Cardiac fibroblast (primary cell): Measurements from ENCODE around the gene SLC22A17.

Source experiments
- DNase-seq, 2 donors: peaks; one replicate each; pipeline versions ENCODE4 v3.0.0 to v3.0.0-alpha.2; 2010; ENCODE audit warnings: low read depth in 2 of 2
- H3K4me3 ChIP-seq, 2 donors: replicated peaks in 1 of 2; 1 replicate in 1 of 2; 2 replicates in 1 of 2; pipeline ENCODE4 v1.5.1; 2011; ENCODE audit warnings: low read depth in 2 of 2, low read length in 2 of 2, mild to moderate bottlenecking in 2 of 2, moderate library complexity in 1 of 2
- CTCF ChIP-seq: IDR thresholded peaks from one replicate; pipeline ENCODE4 v1.5.1; 2011; ENCODE audit warnings: low read depth, mild to moderate bottlenecking, low read length, inconsistent platforms

The SLC22A17 gene

GRCh38 chr14:23349156-23349845 lies 3.4 kb downstream of the SLC22A17 start:
- TF ChIP-seq CTCF = no peak
- no peak overlapping the region for H3K4me3 ChIP-seq
- DNase-seq = no peak

- no peak for TF ChIP-seq CTCF
- no peak overlapping the region for H3K4me3 ChIP-seq
- DNase-seq = no peak
Observed at GRCh38 chr14:23348297-23348655, 4.4 kb downstream of the SLC22A17 start.

GRCh38 chr14:23347406-23348296 lies 5.0 kb downstream of the SLC22A17 start:
- H3K4me3 ChIP-seq = no peak overlapping the region
- no peak for DNase-seq
- TF ChIP-seq CTCF = no peak

- H3K4me3 ChIP-seq = no peak overlapping the region
- DNase-seq = no peak
- TF ChIP-seq CTCF = no peak
Observed at GRCh38 chr14:23346693-23347405, 5.8 kb downstream of the SLC22A17 start.

GRCh38 chr14:23345987-23346692 lies 6.5 kb downstream of the SLC22A17 start:
- DNase-seq = no peak
- H3K4me3 ChIP-seq = no peak overlapping the region
- TF ChIP-seq CTCF = no peak

GRCh38 chr14:23344481-23344880 lies 8.2 kb downstream of the SLC22A17 start:
- H3K4me3 ChIP-seq = no peak overlapping the region
- TF ChIP-seq CTCF = no peak
- no peak for DNase-seq
